Choroid plexus epithelial cell (primary cell): ENCODE results near the gene TDRD3.

Experiments
- DNase-seq: peaks from one replicate; pipeline ENCODE4 v3.0.0-alpha.2; 2010; ENCODE audit warnings: low read depth
- H3K4me3 ChIP-seq: 2 replicates; pipeline ENCODE4 v1.5.1; 2011; ENCODE audit warnings: low read depth, mild to moderate bottlenecking, control low read depth, low read length, moderate library complexity
- TF ChIP-seq, protein P1 (sequence below): conservative IDR thresholded peaks from 2 replicates; pipeline ENCODE4 v1.5.1; 2011; ENCODE audit warnings: low read depth, mild to moderate bottlenecking, control low read depth, inconsistent platforms, low read length, moderate library complexity

The TDRD3 gene

GRCh38 chr13:60427285-60427684, 30.3 kb downstream of the TDRD3 start:
- no peak overlapping the region for H3K4me3 ChIP-seq
- DNase-seq = no peak
- TF ChIP-seq, protein P1, sequence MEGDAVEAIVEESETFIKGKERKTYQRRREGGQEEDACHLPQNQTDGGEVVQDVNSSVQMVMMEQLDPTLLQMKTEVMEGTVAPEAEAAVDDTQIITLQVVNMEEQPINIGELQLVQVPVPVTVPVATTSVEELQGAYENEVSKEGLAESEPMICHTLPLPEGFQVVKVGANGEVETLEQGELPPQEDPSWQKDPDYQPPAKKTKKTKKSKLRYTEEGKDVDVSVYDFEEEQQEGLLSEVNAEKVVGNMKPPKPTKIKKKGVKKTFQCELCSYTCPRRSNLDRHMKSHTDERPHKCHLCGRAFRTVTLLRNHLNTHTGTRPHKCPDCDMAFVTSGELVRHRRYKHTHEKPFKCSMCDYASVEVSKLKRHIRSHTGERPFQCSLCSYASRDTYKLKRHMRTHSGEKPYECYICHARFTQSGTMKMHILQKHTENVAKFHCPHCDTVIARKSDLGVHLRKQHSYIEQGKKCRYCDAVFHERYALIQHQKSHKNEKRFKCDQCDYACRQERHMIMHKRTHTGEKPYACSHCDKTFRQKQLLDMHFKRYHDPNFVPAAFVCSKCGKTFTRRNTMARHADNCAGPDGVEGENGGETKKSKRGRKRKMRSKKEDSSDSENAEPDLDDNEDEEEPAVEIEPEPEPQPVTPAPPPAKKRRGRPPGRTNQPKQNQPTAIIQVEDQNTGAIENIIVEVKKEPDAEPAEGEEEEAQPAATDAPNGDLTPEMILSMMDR = no peak

GRCh38 chr13:60431108-60431700, 34.2 kb downstream of the TDRD3 start:
- peak; percentile 85 for DNase-seq
- H3K4me3 ChIP-seq = no peak overlapping the region

GRCh38 chr13:60433505-60433904, 36.5 kb downstream of the TDRD3 start:
- peak; percentile 40 for DNase-seq
- TF ChIP-seq, protein P1 = no peak

More at GRCh38 chr13:60431108-60431700, 34.2 kb downstream of the TDRD3 start:
- TF ChIP-seq, protein P1 = peak; percentile 79

DNA sequence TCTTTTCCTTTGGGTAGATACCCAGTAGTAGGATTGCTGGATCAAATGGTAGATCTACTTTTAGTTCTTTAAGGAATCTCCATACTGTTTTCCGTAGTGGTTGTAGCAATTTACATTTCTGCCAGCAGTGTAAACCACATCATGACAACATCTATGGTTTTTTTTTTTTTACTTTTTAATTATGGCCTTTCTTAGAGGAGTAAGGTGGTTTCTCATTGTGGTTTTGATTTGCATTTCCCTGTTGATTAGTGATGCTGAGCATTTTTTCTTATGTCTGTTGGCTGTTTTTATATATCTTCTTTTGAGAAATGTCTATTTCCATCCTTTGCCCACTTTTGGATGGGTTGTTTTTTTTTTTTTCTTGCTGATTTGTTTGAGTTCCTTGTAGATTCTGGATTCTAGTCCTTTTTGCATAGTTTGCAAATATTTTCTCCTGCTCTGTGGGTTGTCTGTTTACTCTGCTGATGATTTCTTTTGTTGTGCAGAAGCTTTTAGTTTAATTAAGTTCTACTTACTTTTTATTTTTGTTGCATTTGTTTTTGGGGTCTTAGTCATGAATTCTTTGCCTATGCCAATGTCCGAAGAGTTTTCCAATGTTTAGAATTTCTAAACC, 38.8 kb downstream of the TDRD3 start:
- no peak for DNase-seq
- no peak overlapping the region for H3K4me3 ChIP-seq
- TF ChIP-seq, protein P1 = no peak

More at GRCh38 chr13:60433505-60433904, 36.5 kb downstream of the TDRD3 start:
- no peak overlapping the region for H3K4me3 ChIP-seq

DNA sequence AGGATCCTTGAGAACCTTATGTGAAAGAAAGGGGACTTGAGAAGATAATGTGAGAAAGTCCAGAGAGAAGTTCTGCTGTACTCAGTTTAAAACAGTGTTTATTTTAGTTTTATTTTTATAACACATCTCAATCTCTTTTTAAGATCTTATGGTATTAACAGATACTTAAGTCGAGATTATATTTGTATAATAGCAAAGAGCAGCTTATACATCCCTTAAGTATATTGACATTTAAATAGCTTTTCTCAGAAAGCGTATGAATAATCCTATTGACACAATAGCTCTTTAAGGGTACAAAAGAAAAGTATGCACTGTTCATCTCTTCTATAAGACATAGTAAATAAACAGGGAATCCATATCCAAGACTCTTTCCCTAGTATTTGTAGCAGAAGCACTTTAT, 42.2 kb downstream of the TDRD3 start:
- no peak for DNase-seq
- TF ChIP-seq, protein P1 = no peak
- no peak overlapping the region for H3K4me3 ChIP-seq

DNA sequence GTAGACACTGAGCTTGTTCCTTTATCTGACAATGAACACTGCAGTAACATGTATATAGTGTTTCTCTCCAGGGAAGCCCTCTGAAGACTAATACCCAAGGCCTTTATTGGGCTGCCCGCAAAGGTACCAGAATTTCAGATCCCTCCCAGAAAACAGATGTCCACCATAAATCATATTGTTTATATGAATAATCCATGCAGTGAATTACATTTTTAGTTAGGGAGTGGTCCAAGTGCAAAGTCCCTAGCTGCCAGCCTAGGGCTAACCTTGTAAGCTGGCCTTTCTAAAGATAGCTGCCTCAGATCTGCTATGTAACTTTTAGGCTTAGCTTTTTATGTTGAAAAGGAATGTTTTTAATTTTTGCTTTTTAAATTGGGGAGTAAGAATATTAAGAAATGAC, 44.7 kb downstream of the TDRD3 start:
- DNase-seq = no peak
- H3K4me3 ChIP-seq = no peak overlapping the region
- TF ChIP-seq, protein P1 = no peak
